Measurements from ENCODE around the gene CCDC82. TPM values are rescaled to one million over a fixed set of nuclear protein-coding genes. Genes with fewer than 3 reads are reported as not detected.

The CCDC82 gene
- total and polyA plus RNA-seq, 2 donors (not counting 1 experiment from before 2014, with no cell fraction given), result 12.9 to 34.1 TPM

GRCh38 chr11:96306933-96307775 is 82.6 kb downstream of the CCDC82 start:
- Histone ChIP-seq H3K4me1 (ENCODE audit: control insufficient read depth in 2 of 2, insufficient read depth in 2 of 2, low read length in 2 of 2) (no peaks in the 10 kb centered on the region), H3K36me3 (replicated peaks in 1 of 2; ENCODE audit: control extremely low read depth in 1 of 2, control insufficient read depth in 1 of 2, extremely low read depth in 1 of 2, insufficient read depth in 2 of 2, low read length in 1 of 2) (peaks cover 0 to 5% of the 10 kb centered on the region in 2 experiments), H3K27me3 (replicated peaks in 1 of 4; ENCODE audit: control extremely low read depth in 1 of 4, control insufficient read depth in 3 of 4, insufficient read depth in 4 of 4, low read length in 3 of 4) (no peaks in the 10 kb centered on the region), H4K20me1 (ENCODE audit: control insufficient read depth, insufficient read depth, low read length, poor library complexity, severe bottlenecking) (no peaks in the 10 kb centered on the region), H3K4me3 (ENCODE audit: control extremely low read depth in 1 of 5, extremely low read depth in 1 of 5, insufficient read depth in 1 of 5, low read depth in 2 of 5, low read length in 4 of 5) (no peak overlapping the region), H3K27ac (ENCODE audit: low read length in 2 of 2) (no peak overlapping the region), H3K9me3 (ENCODE audit: control extremely low read depth in 1 of 3, control insufficient read depth in 2 of 3, insufficient read depth in 1 of 3, low read length in 2 of 3) (no peaks in the 10 kb centered on the region), H3K4me2 (replicated peaks; ENCODE audit: low read depth, low read length, poor library complexity, severe bottlenecking) (peak overlapping the region; percentile 18), H2AFZ (ENCODE audit: insufficient read depth, low read depth, low read length, poor library complexity, severe bottlenecking) (no peak overlapping the region), H3K79me2 (ENCODE audit: control insufficient read depth, insufficient read depth, low read length) (peaks cover 21% of the 10 kb centered on the region), H3K9ac (ENCODE audit: low read length) (no peak overlapping the region)
- Mint-ChIP-seq H3K27ac (no peak overlapping the region), H3K9me3 (ENCODE audit: insufficient read depth) (no peaks in the 10 kb centered on the region), H3K4me3 (peak overlapping the region; percentile 40), H3K4me1 (peaks cover 41% of the 10 kb centered on the region), H3K27me3 (no peaks in the 10 kb centered on the region)
- POLR2A ChIA-PET, result interaction anchor here (0.6 kb wide), 1 partner anchor 16 kb away, joined by 5 read pairs; no protein-coding TSS in a partner anchor
- DNase-seq (no peak), ATAC-seq (ENCODE audit: low read depth) (no peak)
- CTCF ChIA-PET, result interaction anchor here (0.5 to 6.6 kb wide), 2 partner anchors 35 to 156 kb away, joined by 3 to 40 read pairs; partner anchors contain the start of gene MAML2
- TF ChIP-seq EZH2 (IDR thresholded peaks at IDR 0.05; ENCODE audit: borderline replicate concordance, insufficient read depth, low read depth, low read length, poor library complexity, severe bottlenecking), result no peak
- TF ChIP-seq CTCF (IDR thresholded peaks at IDR 0.05), result no peak
- intact Hi-C loops (cut with micrococcal nuclease), result loop anchor here (2.0 kb wide), 1 partner anchor 14 kb away; no protein-coding TSS in a partner anchor
- WGBS (ENCODE audit: insufficient coverage), result 54% methylated on average over 7 of the region's 10 CpGs

- Histone ChIP-seq H3K4me2 (replicated peaks; ENCODE audit: low read depth, low read length, poor library complexity, severe bottlenecking) (no peak overlapping the region), H3K9ac (ENCODE audit: low read length) (no peak overlapping the region), H3K9me3 (ENCODE audit: control extremely low read depth in 1 of 3, control insufficient read depth in 2 of 3, insufficient read depth in 1 of 3, low read length in 2 of 3) (no peaks in the 10 kb centered on the region), H3K27ac (ENCODE audit: low read length in 2 of 2) (no peak overlapping the region), H3K27me3 (replicated peaks in 1 of 4; ENCODE audit: control extremely low read depth in 1 of 4, control insufficient read depth in 3 of 4, insufficient read depth in 4 of 4, low read length in 3 of 4) (no peaks in the 10 kb centered on the region), H3K4me1 (ENCODE audit: control insufficient read depth in 2 of 2, insufficient read depth in 2 of 2, low read length in 2 of 2) (no peaks in the 10 kb centered on the region), H2AFZ (ENCODE audit: insufficient read depth, low read depth, low read length, poor library complexity, severe bottlenecking) (no peak overlapping the region), H3K36me3 (replicated peaks in 1 of 2; ENCODE audit: control extremely low read depth in 1 of 2, control insufficient read depth in 1 of 2, extremely low read depth in 1 of 2, insufficient read depth in 2 of 2, low read length in 1 of 2) (peaks cover 0 to 5% of the 10 kb centered on the region in 2 experiments), H3K4me3 (ENCODE audit: control extremely low read depth in 1 of 5, extremely low read depth in 1 of 5, insufficient read depth in 1 of 5, low read depth in 2 of 5, low read length in 4 of 5) (no peak overlapping the region), H3K79me2 (ENCODE audit: control insufficient read depth, insufficient read depth, low read length) (peaks cover 18% of the 10 kb centered on the region), H4K20me1 (ENCODE audit: control insufficient read depth, insufficient read depth, low read length, poor library complexity, severe bottlenecking) (no peaks in the 10 kb centered on the region)
- CTCF ChIA-PET, result interaction anchor here (6.6 kb wide), 1 partner anchor 36 kb away, joined by 40 read pairs; the partner anchor contains the start of gene MAML2
- WGBS (ENCODE audit: insufficient coverage), result 50% methylated on average over 2 of the region's 3 CpGs
- Mint-ChIP-seq H3K4me1 (peaks cover 40% of the 10 kb centered on the region), H3K27ac (no peak overlapping the region), H3K4me3 (no peak overlapping the region), H3K9me3 (ENCODE audit: insufficient read depth) (no peaks in the 10 kb centered on the region), H3K27me3 (no peaks in the 10 kb centered on the region)
- TF ChIP-seq CTCF (IDR thresholded peaks at IDR 0.05) (no peak), EZH2 (IDR thresholded peaks at IDR 0.05; ENCODE audit: borderline replicate concordance, insufficient read depth, low read depth, low read length, poor library complexity, severe bottlenecking) (no peak)
- ATAC-seq (ENCODE audit: low read depth) (no peak), DNase-seq (no peak)
- intact Hi-C loops (cut with micrococcal nuclease), result loop anchor here (2.0 kb wide), 1 partner anchor 14 kb away; no protein-coding TSS in a partner anchor
- POLR2A ChIA-PET, result no interaction called here
Observed at GRCh38 chr11:96306600-96306932, 83.1 kb downstream of the CCDC82 start.

All from B cell (primary cell).